ENCODE measurements around the gene APOBEC2.
"Not testable (repeated sequence)": the region's sequence is repeated elsewhere in the genome, so short reads cannot be mapped to it uniquely, and the experiment has no call there.

The APOBEC2 gene

GRCh38 chr6:41053041-41053440 is at the start of gene APOBEC2:
Gene APOBEC2, plus strand, starts transcription at chr6:41053202. Its CDS starts 146 bp downstream, at chr6:41053348.
- FAIRE-seq (no peak), DNase-seq (ENCODE audit: insufficient read length, low spot score) (no peak)

- DNase-seq (ENCODE audit: insufficient read length, low spot score), result not testable (repeated sequence)
These were observed 46.8 kb upstream of the APOBEC2 start for GRCh38 chr6:41006217-41006616.

GRCh38 chr6:41006980-41007379 is 46.0 kb upstream of the APOBEC2 start:
- DNase-seq (ENCODE audit: insufficient read length, low spot score), result not testable (repeated sequence)

More at GRCh38 chr6:41006217-41006616, 46.8 kb upstream of the APOBEC2 start:
- FAIRE-seq, result not testable (repeated sequence)

GRCh38 chr6:41008011-41008410 is 45.0 kb upstream of the APOBEC2 start:
- DNase-seq (ENCODE audit: insufficient read length, low spot score) (no peak), FAIRE-seq (no peak)

More at GRCh38 chr6:41006980-41007379, 46.0 kb upstream of the APOBEC2 start:
- FAIRE-seq, result not testable (repeated sequence)

- FAIRE-seq, result no peak
- no peak for DNase-seq (ENCODE audit: insufficient read length, low spot score)
These were observed 43.3 kb upstream of the APOBEC2 start for GRCh38 chr6:41009669-41010068.

- FAIRE-seq (no peak), DNase-seq (ENCODE audit: insufficient read length, low spot score) (no peak)
These were observed 41.3 kb upstream of the APOBEC2 start for GRCh38 chr6:41011673-41012072.

GRCh38 chr6:41013466-41014153 is 39.4 kb upstream of the APOBEC2 start:
- DNase-seq (ENCODE audit: insufficient read length, low spot score) (no peak), FAIRE-seq (no peak)

- DNase-seq (ENCODE audit: insufficient read length, low spot score), result no peak
- FAIRE-seq, result no peak
These were observed 38.2 kb upstream of the APOBEC2 start for GRCh38 chr6:41014780-41015179.

GRCh38 chr6:41015860-41016259 is 37.1 kb upstream of the APOBEC2 start:
- not testable (repeated sequence) for DNase-seq (ENCODE audit: insufficient read length, low spot score); FAIRE-seq

GRCh38 chr6:41017663-41018062 is 35.3 kb upstream of the APOBEC2 start:
- DNase-seq (ENCODE audit: insufficient read length, low spot score), result no peak
- no peak for FAIRE-seq

- DNase-seq (ENCODE audit: insufficient read length, low spot score), result no peak
- peak; percentile 4 for FAIRE-seq
These were observed 31.2 kb upstream of the APOBEC2 start for GRCh38 chr6:41021832-41022231.

- FAIRE-seq, result no peak
- no peak for DNase-seq (ENCODE audit: insufficient read length, low spot score)
These were observed 30.7 kb upstream of the APOBEC2 start for GRCh38 chr6:41022294-41022693.

- DNase-seq (ENCODE audit: insufficient read length, low spot score) (no peak), FAIRE-seq (no peak)
These were observed 29.9 kb upstream of the APOBEC2 start for GRCh38 chr6:41023114-41023513.

- FAIRE-seq (no peak), DNase-seq (ENCODE audit: insufficient read length, low spot score) (no peak)
These were observed 27.0 kb upstream of the APOBEC2 start for GRCh38 chr6:41025966-41026530.

GRCh38 chr6:41027241-41027640 is 25.8 kb upstream of the APOBEC2 start:
- no peak for FAIRE-seq

GRCh38 chr6:41027799-41028560 is 25.0 kb upstream of the APOBEC2 start:
- FAIRE-seq (peak; percentile 57), DNase-seq (ENCODE audit: insufficient read length, low spot score) (peak; percentile 82)

More at GRCh38 chr6:41027241-41027640, 25.8 kb upstream of the APOBEC2 start:
- DNase-seq (ENCODE audit: insufficient read length, low spot score), result no peak

GRCh38 chr6:41028561-41029412 is 24.2 kb upstream of the APOBEC2 start:
- no peak for FAIRE-seq

GRCh38 chr6:41032830-41033229 is 20.2 kb upstream of the APOBEC2 start:
- FAIRE-seq, result no peak
- DNase-seq (ENCODE audit: insufficient read length, low spot score), result no peak

More at GRCh38 chr6:41028561-41029412, 24.2 kb upstream of the APOBEC2 start:
- DNase-seq (ENCODE audit: insufficient read length, low spot score), result no peak

GRCh38 chr6:41033776-41034175 is 19.2 kb upstream of the APOBEC2 start:
- no peak for DNase-seq (ENCODE audit: insufficient read length, low spot score)
- no peak for FAIRE-seq

GRCh38 chr6:41036186-41036585 is 16.8 kb upstream of the APOBEC2 start:
- DNase-seq (ENCODE audit: insufficient read length, low spot score), result no peak
- FAIRE-seq, result no peak

Data from HTR-8/SVneo (cell line).